Stimulated activated CD8-positive, alpha-beta memory T cell treated with anti-CD3 and anti-CD28 coated beads, Interleukin-2, amount 100 ng/mL, for 1 hour (primary cell): ENCODE results near the gene IL31RA.

ENCODE experiments used
- DNase-seq, 2 donors: peaks; one replicate each; pipeline ENCODE4 v3.0.0-alpha.2; 2020; ENCODE audit warnings: low read depth in 2 of 2

IL31RA gene

DNA sequence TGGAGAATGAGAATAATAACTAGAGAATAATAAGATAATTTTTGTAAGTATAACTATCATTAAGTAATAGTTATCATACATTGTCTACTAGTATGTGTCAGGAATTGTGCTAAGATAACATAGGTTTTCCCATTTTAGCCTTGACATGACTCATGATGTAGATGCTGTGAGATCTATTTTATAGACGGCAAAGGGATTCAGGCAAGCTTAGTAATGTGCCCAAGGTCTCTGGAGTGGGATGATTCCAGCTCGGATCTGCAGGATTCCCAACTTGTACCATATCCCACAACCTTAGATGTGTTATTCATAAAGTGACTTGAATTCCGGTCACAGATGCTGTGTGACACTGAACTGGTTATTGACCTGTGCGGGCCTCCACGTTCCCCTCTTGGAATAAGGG lies 51.5 kb downstream of the IL31RA start:
- no peak for DNase-seq

DNA sequence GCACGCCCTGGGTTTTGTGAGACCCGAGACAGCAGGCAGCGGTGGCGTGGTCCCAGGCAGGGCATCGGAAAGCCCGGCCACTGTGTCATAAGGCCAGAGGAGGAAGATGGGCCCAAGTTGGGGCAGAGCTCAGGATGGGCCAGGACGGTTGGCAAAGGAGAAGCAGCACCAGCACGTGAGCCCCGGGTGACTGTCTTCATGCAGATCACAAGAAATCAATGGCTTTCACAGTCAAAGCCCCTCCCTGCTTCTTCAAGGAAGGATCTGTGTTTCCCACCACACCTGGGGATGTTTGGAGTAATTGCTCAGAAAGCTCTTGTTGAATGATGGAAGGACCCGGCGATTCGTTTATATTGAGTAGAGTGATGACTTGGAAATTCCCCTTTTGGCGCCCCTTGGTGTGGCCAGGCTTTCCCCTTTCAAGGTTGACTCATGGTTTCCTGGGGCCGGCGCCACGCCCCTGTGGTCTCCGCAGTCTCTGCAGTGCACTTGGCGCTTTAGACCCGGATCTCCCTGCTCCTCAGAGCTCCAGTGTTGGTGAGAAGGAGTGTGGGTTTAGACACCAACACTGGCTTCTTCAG lies 52.1 kb downstream of the IL31RA start:
- peak; percentile 18 to 44 for DNase-seq

DNA sequence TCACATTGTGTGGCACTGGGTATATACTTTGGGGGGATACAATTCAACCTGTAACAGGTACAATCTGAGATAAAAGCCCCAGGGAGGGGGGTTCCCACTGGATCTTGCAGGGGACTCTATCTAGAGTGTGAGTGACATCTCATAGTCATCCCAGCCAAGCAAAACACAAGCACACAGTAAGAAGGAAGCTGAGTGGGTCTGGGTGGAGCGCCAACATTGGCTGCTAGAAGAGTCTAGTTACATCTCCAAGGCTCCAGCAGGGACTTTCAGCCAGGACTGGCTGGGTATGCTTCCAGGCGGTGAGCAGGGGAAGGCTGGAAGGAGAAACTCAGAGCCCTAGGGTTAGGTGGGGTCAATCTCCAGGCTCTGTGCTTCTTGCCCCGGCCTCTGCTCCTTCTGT lies 53.0 kb downstream of the IL31RA start:
- DNase-seq: no peak

DNA sequence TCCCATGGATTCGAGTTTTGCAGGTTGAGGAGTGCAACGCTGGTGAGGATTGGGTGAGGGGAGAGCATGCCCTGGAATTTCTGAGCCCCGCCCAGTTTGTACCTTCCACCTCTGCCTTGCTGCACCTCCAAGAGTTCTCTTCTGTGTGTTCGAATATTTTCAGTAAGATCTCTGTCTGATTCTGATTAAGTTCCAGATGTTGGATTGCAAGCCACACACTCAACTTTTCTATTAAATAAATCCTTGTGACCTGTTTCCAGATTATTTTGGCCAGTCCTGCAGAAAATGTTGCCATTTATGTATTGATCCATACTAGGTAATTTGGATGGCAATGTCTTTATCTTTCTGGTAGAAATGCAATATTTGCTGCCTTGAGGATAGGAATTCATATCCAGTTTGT lies 54.1 kb downstream of the IL31RA start:
- DNase-seq: no peak

DNA sequence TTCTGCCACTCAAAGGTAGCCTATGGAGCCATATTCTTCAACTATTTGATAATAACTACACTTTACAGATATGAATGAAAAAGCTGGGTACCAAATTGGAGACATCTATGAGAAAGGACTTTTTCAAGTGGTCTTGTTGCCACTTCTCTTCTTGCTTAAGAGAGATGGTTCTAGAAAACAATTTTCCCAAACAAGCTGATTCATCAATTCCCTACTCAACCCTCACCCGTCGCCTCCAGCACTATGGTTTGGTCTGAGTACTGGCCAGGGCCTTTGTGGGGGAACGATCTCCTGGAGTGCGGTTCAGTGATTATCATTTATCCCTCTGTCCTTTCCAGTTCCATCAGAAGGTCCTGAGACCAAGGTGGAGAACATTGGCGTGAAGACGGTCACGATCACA lies 56.8 kb downstream of the IL31RA start:
- DNase-seq: no peak

GRCh38 chr5:55908804-55909203 lies 57.6 kb downstream of the IL31RA start:
- DNase-seq: no peak

DNA sequence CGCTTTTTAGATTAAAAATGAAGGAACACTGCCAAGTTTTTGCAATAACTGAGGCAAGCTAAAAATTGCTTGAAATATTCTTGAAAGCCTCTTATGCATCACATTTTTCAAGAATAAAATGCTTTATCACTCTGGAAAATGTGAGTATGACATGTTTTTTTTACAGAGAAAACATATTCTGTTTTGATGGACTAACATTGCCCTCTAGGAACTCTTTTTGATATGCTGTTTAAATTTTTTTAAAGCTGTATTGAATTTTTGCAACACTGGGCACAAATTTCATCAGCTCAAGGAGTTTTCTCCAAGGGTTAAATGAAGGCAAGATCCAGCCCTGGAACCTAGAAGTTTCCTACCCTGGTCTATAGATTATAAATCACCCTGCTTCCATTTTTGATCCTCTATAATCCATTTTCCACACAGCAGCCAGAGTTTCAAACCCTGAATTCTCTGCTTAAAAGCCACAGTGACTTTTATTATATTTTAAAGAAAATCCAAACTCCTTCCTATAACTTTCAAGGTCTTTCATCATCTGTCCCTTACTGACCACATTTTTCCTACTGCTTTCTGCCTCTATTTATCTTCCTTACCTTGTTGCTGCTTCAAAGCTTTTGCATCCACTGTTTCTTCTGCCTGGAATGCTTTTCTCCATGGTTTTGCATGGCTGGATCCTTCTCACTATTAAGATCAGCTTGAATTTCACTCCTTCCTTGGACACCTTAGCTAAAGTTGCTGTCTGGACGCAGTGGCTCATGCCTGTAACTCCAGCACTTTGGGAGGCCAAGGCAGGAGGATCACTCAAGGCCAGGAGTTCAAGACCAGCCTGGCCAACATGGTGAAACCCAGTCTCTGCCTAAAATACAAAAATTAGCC lies 60.9 kb downstream of the IL31RA start:
- no peak for DNase-seq

DNA sequence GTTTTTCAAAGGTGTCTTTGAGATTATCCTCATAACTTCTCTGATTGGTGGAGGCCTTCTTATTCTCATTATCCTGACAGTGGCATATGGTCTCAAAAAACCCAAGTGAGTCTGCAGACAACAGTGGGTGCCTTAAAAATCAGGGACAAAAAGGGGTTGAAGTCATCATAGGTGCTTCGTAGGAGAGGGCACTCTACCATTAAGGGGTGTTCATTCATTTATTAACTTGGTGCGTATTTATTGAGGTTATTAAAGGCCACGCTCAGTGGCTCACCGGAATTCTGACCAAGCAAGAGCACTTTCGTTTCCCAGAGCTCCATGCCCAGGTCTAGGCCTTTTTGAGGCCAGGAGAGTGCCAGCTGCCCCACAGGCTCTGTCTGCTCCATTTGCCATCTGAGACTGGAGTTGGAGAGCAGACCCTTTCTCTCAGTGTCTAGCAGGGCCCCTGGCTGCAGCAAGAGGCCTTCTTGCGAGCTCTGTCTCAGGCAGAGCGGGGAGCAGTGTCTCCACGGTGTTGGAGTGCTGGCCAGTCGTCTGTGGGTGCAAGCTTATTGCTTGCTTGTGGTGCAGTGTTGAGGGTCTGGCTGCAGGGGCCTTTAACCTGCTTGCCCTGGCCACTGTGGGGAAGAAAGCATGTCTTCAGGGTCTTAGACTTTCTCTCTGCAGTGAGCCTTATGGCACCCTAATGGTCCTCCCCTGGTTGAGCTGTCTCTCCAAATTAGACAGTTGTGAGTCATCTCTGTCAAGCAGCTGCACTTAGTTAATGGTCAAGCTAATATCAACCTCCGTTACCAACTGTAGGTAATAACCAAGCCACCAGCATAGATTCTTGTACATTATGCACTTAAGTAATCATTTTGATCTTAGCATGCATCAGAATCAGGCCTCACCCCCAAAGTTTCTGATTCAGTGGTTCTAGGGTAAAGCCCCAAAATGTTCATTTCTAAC lies 62.6 kb downstream of the IL31RA start:
- no peak for DNase-seq

DNA sequence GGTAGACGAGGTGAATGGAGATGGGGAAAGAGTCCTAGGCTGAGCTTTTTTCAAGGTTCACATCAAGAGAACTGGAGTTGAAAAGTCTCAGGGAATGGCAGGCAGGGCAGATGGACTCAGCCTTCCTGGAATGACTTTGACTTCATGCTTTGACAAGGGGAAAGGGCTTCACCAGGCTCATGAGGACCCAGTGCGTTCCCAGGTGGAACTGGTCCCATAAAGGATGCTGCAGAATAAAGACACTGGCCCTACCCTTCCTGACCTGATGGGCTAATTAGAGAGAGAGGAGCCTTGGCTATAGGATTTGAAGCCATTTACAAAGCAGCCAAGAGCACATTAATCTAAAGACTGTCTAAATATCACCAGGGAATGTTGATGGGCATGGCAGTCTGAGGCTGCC lies 63.8 kb downstream of the IL31RA start:
- no peak for DNase-seq

GRCh38 chr5:55915783-55916182 lies 64.6 kb downstream of the IL31RA start:
- DNase-seq: no peak

DNA sequence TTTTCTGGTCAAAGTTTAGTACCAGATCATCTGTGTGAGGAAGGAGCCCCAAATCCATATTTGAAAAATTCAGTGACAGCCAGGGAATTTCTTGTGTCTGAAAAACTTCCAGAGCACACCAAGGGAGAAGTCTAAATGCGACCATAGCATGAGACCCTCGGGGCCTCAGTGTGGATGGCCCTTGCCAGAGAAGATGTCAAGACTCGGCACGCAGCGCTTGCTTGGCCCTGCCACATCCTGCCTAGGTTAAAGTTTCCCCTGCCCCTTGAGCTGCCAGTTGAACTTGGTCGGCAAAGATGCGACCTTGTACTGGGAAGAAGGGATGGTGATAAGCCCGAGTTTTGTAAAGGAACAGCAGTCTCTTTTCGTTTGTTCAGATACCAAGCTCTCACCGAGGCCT lies 65.8 kb downstream of the IL31RA start:
- no peak for DNase-seq

- no peak for DNase-seq
Measured at GRCh38 chr5:55917402-55918086, 66.4 kb downstream of the IL31RA start.

DNA sequence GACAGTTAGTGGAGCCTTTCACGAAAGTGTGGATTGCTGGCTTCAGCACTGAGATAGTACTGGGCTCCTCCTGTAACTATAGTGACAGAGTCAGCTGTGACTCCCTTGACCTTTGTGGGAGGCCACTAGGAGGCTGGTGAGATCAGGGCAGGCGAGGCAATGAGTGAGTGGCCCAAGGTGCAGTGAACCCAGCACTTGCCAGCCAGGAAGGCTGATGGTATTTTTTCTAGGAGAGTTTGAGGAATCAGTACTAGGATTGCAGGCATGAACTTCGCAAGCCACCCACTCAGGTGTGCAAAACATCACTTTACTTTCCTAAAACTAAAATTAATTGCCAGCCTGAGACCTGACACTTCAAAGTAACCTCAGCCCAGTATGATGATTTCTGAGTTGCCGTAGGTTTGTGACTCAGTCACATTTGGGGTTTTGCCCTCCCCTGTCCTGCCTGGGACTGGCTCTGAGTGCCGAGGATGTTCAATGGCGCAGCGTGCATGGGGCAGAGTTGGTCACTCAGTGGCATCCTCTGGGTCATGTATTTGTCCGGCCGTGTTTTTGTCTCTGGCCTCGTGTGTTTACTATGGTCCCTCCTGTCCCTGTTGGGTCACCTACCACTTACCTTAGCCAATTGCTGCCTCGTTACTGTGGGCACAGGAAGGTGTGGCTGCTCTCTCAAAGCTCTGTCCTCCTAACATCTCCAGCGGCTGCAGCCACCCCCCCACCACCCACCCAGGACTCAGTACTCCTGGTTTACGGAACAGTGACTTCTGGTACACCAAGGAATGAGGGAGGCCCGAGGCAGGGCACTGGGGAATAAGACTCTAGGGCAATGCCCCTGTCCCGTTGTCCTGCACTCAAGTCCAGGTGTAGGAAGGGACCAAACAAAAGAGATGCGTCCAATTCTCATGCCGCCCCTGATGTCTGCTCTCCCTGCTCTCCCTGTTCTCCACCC lies 67.2 kb downstream of the IL31RA start:
- DNase-seq: no peak

- DNase-seq: no peak
Measured at GRCh38 chr5:55919625-55920024, 68.5 kb downstream of the IL31RA start.

- no peak for DNase-seq
Measured at GRCh38 chr5:55920784-55921183, 69.6 kb downstream of the IL31RA start.

GRCh38 chr5:55921617-55922016 lies 70.5 kb downstream of the IL31RA start:
- no peak for DNase-seq

GRCh38 chr5:55923177-55923771 lies 72.1 kb downstream of the IL31RA start:
- DNase-seq: no peak

DNA sequence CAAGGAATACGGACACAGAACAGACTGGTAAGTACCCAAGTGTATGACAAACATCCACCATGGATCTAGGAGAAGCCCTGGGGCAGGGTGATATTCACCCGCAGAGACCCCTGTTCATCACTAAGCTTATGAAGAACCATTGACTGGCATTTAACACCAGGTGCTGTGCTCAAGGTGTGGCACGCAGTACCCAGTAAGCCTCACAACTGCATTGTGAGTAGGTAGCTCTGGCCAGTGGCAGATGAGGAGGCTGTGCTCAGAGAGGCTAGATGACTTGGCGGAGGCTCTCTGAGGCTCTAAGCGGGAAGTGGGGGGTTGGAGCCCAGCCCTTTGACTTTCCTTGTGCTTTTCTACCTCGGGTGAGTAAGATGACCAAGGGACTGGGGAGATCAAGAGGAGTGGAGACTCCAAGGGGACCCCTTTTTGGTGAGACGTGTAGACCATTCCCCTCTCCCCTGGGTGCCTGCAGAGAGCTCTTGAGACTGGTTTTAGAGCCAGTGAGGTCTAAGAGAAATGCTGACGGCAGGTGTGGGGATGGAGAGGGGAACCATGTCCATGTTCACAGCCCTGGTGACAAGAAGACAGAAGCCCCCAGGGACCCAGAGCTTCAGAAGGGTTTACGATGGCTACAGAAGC lies 72.8 kb downstream of the IL31RA start:
- DNase-seq: no peak

- DNase-seq: no peak
Measured at GRCh38 chr5:55924744-55925143, 73.6 kb downstream of the IL31RA start.

DNA sequence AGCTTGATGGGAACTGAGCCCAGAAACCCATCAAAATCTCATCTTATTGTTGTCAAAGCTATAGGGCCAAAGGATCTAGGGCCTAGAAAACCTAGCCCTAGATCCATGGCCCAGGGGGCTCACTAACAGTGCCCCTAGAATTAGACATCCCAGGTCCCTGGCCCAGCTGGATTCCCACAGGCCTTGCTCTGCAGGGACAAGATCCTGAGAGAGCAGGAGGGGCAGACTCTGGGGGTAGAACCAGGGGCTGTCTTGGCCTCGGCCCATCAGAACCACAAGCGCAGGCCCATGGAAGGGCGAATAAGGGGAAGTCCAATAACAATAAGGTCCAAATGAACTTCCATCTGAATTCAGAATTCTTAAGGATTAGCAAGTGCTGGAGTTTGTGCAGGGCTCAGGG lies 74.0 kb downstream of the IL31RA start:
- DNase-seq: no peak
